ENCODE measurements around the gene NID2.

The NID2 gene

DNA sequence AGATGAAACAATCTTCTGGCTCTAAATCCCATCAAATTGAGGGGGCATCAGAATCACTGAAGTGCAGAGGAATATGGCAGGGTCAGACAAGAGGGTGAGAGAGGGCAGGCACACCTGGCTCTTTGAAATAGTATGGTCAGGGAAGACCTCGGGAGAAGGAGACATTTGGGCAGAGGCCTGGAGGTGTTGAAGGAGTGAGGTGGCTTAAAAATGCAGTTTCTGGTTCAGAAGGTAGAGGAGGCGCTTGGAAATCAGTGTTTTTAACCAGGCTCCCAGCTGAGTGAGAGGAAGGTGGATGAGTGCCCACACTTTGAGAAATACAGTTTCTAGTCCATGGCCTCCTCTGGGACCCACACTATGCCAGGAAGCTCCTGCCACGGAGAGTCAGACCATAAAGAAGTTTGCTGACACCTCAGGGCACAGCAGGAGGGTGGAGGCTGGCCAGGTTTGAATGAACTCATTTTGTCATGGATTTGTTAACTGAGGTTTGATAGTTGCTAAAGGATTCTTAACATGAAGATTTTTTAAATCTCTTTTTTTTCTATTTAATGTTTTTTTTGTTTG is 20.1 kb downstream of the NID2 start:
- TF ChIP-seq, protein P1, sequence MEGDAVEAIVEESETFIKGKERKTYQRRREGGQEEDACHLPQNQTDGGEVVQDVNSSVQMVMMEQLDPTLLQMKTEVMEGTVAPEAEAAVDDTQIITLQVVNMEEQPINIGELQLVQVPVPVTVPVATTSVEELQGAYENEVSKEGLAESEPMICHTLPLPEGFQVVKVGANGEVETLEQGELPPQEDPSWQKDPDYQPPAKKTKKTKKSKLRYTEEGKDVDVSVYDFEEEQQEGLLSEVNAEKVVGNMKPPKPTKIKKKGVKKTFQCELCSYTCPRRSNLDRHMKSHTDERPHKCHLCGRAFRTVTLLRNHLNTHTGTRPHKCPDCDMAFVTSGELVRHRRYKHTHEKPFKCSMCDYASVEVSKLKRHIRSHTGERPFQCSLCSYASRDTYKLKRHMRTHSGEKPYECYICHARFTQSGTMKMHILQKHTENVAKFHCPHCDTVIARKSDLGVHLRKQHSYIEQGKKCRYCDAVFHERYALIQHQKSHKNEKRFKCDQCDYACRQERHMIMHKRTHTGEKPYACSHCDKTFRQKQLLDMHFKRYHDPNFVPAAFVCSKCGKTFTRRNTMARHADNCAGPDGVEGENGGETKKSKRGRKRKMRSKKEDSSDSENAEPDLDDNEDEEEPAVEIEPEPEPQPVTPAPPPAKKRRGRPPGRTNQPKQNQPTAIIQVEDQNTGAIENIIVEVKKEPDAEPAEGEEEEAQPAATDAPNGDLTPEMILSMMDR (IDR thresholded peaks at IDR 0.05; ENCODE audit: low read depth, low read length), result no peak
- no peak for DNase-seq (ENCODE audit: extremely low read depth, low read depth)

GRCh38 chr14:52048116-52048515 is 20.7 kb downstream of the NID2 start:
- no peak for DNase-seq (ENCODE audit: extremely low read depth, low read depth)
- TF ChIP-seq, protein P1 (IDR thresholded peaks at IDR 0.05; ENCODE audit: low read depth, low read length), result no peak

- TF ChIP-seq, protein P1 (IDR thresholded peaks at IDR 0.05; ENCODE audit: low read depth, low read length), result no peak
- no peak for DNase-seq (ENCODE audit: extremely low read depth, low read depth)
Observed at GRCh38 chr14:52046376-52046917, 22.4 kb downstream of the NID2 start.

DNA sequence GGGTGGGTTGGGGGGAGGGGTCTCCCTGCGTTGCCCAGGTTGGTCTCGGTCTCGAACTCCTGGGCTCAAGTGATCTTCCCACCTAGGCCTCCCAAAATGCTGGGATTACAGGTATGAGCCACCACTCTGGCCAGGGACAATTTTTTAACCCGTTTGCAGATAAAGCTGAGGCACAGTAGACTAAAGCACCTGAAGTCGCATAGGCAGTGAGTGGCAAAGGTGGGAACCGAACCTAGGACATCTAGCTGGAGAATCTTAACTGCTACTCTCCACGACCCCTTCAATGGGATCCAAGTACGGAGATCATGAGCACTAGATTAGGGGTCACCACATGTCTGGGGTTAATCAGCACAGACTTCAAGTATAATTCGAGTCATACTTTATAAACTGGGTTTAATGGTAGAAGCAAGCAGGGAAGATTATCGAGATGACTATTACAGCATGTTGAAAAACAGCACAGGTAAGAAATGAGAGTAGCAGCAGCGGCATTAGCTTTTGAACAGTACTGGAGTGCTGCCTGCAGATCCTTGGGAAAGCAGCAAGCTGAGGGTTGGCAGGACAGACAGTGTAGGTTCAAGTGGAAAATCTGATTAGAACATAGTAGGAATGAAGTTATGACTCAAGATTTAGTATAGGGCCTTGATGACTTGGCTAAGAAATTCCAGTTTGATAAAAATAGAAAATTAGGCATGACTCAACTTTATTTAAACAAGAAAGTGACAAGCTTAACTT is 23.9 kb downstream of the NID2 start:
- TF ChIP-seq, protein P1 (IDR thresholded peaks at IDR 0.05; ENCODE audit: low read depth, low read length), result no peak; the same call in 1 of the 2 replicates
- DNase-seq (ENCODE audit: extremely low read depth, low read depth), result peak; percentile 60

DNA sequence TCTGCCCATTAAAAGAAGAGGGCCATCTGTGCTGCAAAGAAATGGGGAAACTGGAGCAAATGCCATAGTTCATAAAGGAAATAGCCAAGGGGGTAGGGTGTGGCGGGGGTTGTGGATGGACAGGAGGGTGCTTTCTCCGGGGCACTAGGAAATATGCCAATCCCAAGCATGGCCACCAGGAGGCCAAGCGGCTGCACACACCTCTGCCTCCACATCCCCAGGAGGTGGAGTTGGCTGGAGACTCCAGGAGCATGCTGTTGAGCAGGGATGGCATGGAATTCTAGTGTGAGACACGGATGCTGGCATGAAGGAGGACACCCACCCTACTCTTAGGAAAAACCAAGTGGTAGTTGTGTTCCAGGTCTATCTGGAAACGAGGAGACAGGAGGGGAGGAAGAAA is 25.2 kb downstream of the NID2 start:
- TF ChIP-seq, protein P1 (IDR thresholded peaks at IDR 0.05; ENCODE audit: low read depth, low read length), result peak; percentile 38
- DNase-seq (ENCODE audit: extremely low read depth, low read depth), result no peak

DNA sequence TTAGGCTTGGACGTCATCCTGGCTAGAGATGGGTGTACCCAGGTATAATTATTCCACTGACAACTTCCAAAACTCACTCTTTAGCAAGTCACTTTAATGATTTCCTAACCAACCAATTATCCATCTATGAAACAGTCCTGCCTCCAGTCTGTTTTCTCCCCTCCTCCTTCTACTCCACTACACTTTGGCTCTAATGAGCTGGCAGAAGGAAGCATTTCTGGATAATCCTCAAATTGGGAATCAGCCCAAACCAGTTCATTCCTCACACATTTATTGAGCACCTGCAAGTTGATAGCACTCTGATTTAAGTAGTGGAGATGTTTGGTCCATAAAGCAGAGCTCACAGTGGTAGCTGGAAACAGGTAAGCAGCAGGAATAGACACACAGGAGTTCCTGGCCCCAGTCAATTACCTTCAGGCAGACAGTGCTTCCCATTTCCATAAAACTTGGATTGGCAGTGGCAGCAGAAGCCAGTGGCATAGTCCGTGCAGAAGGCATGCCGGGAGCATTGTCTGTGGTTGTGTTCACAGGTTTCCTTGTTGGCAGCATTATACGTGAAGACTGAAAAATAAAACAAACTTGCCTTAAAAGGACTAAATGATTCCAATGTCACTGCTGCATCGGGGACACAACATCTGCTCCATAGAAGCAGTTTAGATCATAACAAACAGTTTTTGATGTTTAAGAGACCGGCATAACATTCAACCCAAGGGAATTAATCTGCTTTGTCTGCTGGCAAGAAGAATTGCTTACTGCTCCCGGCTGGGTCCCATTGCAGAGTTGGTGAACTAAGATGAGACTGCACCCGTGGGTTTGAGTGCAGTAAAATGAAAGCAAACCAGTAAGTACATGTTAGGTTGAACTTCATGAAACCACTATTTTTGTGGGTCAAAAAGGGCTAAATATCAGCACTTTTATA is 26.2 kb downstream of the NID2 start:
- DNase-seq (ENCODE audit: extremely low read depth, low read depth), result no peak
- TF ChIP-seq, protein P1 (IDR thresholded peaks at IDR 0.05; ENCODE audit: low read depth, low read length), result no peak
